HTERT RPE-1 (cell line): Measurements from ENCODE around the gene DLD.
"Not testable (repeated sequence)": the region's sequence is repeated elsewhere in the genome, so short reads cannot be mapped to it uniquely, and the experiment has no call there.

Experiments used
- in situ Hi-C: fragments of 300-500 bp; cut with MboI; formaldehyde crosslinking; loops from 4 replicates; pipeline ENCODE4 v1.14.3; 2020; ENCODE audit warnings: low sequenced_read_pairs

Gene DLD

GRCh38 chr7:107890962-107891635 is at the start of gene DLD:
TSS of gene DLD (plus strand) at chr7:107891183. CDS start at chr7:107891251, 68 bp downstream.
- in situ Hi-C loops, result no loop called here

GRCh38 chr7:107842213-107842612 is 48.8 kb upstream of the DLD start:
- in situ Hi-C loops, result no loop called here

- in situ Hi-C loops, result no loop called here
Measured at GRCh38 chr7:107843184-107843583, 47.8 kb upstream of the DLD start.

DNA sequence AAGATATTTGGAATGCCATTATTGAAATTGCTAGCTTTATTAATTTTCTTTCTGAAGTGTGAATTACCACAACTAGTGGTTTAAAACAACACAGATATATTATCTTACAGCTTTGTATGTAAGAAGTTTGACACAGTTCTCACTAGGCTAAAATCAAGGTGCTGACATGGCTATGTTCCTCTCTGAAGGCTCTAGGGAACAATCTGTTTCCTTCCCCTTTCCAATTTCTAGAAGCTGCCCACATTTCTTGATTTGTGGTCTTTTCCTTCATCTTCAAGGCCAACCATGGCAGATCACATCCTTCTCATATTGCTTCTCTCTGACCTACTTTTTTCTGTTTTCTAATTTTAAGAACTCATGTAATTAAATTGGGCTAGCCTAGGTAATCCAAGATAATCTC is 44.7 kb upstream of the DLD start:
- in situ Hi-C loops, result no loop called here

GRCh38 chr7:107847168-107847835 is 43.7 kb upstream of the DLD start:
- in situ Hi-C loops, result no loop called here

- in situ Hi-C loops, result not testable (repeated sequence)
Measured at GRCh38 chr7:107847836-107848175, 43.2 kb upstream of the DLD start.

- in situ Hi-C loops, result not testable (repeated sequence)
Measured at GRCh38 chr7:107848211-107848610, 42.8 kb upstream of the DLD start.

- in situ Hi-C loops, result no loop called here
Measured at GRCh38 chr7:107850216-107850615, 40.8 kb upstream of the DLD start.

DNA sequence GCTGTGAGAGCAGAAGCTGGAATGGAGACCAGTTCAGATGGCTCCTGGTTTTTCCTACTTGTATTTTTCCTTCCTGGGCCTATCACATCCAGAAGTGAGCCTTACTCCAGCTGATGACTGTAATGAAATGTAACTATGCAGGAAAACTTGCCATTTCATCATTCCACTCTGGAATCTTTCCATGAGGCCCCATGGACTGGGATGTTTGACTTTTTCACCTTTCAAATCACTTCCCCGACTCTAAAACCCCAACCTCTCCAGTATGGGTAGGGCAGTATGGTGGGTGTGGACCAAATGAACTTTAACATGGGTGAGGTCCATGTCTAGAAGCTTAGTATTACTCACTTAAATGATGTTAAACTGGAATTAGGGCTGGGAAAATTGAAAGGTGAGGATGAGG is 40.3 kb upstream of the DLD start:
- in situ Hi-C loops, result no loop called here

GRCh38 chr7:107854454-107854853 is 36.5 kb upstream of the DLD start:
- in situ Hi-C loops, result no loop called here

GRCh38 chr7:107854989-107855388 is 36.0 kb upstream of the DLD start:
- in situ Hi-C loops, result no loop called here

DNA sequence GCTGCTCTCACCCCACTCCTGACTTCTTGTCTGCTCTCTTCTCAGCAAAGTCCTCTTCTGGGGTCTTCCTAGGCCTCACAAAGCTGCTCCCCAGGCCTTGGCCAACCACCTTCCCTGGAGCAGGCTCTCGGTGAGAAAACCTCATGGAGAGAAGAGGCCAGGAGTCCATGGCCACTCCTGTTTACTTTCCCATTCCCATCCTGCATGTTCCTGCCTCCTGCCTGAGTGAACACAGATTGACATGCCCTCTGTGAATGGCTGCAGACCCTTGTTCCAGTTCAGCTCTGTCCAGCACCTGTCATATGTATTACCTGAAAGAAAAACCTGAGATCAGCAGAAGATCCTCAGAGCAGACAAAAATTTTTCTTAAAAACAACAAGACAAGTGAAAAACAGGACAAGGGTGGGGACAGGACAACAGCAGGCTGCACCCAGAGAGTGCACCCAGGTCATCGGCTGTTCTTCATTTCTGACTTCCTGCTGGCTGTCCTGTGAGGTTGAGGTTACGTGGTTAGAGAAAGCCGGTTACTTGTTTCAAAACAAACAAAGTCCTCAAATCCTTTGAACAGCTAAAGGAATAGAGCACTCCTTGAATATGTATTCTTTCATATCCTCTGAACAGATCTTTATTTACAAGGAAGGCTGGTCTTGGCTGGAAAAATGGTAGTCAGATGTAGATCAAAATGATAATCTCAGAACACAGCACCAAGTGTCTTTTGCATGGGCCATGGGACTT is 34.0 kb upstream of the DLD start:
- in situ Hi-C loops, result no loop called here

GRCh38 chr7:107857541-107857912 is 33.5 kb upstream of the DLD start:
- in situ Hi-C loops, result no loop called here

DNA sequence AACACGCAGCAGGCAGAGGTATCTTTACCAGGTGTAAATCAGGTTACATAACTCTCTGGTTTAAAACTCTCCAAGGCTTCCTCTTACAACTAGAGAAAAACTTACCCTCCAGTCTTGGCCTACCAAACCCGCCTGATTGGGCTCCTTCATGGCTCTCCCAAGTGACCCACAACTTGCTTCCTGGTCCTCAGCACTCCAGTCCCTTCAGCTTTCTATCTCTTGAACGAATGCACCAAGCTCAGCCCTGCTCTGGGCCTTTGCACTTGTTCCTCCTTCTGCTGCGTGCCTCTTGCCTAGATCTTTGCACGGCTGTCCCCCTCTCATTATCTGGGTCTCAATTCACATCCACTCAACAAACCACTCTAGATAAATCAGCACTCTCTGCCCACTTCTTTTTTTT is 32.7 kb upstream of the DLD start:
- in situ Hi-C loops, result no loop called here

DNA sequence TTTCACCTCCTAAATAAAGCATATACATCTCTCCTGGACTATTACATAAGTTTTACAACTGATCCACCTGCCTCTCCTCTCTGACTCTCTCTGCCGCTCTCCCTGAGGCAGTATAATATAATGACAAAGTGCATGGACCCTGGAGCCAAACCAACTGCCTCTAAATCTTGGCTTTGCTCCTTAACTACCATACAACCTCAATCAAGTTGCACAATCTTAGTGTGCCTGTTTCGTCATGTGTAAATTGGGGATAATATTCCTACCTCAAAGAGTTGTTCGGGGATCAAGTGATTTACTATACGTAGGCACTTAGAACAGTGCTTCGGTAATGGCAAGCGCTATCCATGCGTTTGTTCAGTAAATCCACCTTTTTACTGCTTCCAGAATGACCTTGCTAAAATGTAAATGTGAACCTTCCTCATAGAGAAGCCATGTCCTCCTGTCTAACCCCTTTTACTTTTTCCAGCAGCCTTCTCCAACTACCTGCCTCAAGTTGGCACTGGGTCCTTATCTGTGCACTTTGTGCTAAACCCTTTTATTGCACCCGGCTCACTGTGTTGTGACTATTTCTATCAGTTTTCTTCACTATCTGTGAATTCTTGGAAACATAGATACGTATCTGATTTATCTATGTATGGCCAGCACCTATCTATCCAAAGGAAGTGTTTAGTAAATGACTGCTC is 30.6 kb upstream of the DLD start:
- in situ Hi-C loops, result no loop called here

DNA sequence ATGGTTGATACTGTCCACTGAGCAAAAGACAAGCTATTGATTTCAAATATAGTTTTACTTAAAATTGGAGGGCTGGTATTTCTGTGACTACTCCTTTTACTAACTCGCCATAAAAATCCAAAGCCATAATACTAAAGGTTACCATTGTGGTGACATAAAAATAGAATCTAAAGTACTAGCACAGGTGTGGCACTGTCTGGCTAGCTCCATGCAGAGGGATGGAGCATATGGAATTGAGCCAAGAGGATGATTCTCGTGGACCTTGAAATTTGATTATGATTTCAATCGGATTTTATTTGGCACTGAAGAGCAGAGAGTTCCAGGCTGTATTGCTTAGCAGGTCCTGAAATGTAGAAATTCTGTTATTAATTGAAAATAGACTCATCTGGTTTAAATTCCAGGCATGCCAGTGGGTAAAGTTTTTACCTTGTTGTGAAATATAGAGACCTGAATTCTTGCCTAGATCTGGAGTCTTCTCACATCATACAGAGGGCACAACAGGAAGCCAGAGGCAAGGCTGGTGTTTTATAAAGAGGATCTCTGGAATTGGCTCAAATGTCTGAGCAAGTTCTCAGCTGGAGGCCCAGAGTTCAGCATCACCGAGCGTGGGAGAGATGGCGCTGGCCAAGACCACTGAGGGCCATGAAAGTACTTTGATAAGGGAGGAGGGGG is 29.9 kb upstream of the DLD start:
- in situ Hi-C loops, result no loop called here

GRCh38 chr7:107865956-107866775 is 24.8 kb upstream of the DLD start:
- in situ Hi-C loops, result no loop called here

DNA sequence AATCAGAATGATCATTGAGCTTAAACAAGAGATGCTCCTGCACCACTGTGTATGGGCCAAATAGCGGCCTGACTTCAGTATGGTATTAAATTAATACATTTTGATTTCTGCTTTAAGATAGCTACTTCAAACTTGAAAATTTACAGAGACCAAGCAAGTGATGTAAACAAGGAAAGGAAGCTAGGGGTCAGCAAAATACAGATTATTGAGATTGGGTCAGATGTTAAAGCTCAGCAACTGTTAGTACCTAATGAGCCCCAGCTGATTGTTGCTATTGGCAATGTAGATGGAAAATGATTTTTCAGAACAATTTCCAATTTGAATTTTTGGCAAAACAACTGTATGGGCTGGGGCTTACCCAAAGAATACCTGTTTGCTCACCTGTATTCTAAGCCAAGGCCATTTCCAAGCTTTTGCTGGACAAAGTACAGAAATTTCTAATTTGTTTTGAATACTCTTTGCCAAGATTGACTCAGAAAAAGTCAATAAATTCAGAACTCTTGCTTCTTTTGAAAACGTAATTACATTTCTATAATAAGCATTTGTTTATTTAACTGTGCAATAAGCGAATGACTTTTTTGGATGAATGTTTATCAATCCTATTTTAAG is 23.0 kb upstream of the DLD start:
- in situ Hi-C loops, result no loop called here

DNA sequence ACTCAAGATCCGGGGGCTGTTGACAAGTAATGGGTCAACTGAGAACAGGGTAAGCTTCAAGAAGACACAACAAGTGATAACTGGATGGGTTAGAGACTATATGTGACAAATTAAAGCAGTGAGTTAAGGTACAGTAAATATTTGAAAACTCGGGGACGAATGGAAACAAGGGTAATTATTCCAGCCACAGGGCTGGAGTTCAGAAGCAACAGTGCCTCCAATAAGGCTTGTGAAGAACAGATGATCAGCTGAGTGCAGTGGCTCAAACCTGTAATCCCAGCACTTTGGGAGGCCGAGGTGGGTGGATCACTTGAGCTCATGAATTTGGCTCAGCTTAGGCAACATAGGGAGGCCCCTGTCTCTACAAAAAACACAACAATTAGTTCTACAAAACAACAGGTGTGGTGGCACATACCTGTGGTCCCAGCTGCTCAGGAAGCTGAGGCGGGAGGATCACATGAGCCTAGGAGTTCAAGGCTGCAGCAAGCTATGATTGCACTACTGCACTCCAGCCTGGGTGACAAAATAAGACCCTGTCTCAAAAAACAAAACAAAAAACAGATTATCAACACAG is 20.5 kb upstream of the DLD start:
- in situ Hi-C loops, result no loop called here

DNA sequence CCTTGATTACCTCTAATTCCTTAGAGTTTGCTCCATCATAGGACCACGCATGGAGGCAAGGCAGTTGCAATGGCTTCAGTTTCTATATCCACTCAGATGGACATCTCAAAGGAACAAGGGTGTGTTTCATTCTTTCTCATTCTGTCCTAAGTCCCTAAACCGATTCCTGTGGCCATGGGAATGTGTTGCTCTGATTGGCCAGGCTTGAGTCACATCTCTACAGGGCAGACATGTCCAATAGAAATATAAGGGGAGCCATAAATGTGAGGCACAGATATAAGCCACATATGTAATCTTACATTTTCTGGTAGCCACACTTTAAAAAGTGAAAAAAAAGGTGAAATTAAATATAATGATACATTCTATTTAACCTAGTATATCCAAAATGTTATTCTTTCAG is 16.9 kb upstream of the DLD start:
- in situ Hi-C loops, result no loop called here
